ENCODE results near the gene ORM2.
"Not testable (repeated sequence)": the region's sequence is repeated elsewhere in the genome, so short reads cannot be mapped to it uniquely, and the experiment has no call there.

Gene ORM2

GRCh38 chr9:114331229-114332195 lies 1.8 kb downstream of the ORM2 start:
- DNase-seq (ENCODE audit: low read depth in 2 of 2): not testable (repeated sequence)

- not testable (repeated sequence) for DNase-seq (ENCODE audit: low read depth in 2 of 2)
These were observed 2.9 kb downstream of the ORM2 start for GRCh38 chr9:114332474-114333040.

GRCh38 chr9:114333718-114334117 lies 4.0 kb downstream of the ORM2 start:
- DNase-seq (ENCODE audit: low read depth in 2 of 2): not testable (repeated sequence)

DNA sequence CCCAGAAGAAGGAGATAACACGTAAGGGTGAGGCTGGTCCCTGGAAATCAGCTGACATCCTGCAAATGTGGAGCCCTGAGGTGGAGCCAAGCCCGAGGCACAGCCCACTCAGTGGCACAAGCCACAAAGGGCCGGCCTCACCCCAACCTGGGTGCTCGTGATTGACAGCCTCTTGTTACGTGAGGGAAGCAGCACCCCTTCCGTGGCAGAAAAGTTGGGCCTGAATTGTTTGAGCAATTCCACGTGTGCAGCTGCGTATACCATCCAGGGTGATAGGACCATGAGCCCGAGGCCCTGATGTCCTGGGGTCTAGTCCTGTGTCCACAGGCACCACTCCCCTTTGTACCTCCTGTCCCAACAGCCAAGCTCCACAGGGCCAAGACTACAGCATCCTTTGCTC lies 4.8 kb downstream of the ORM2 start:
- no peak for DNase-seq (ENCODE audit: low read depth in 2 of 2)

GRCh38 chr9:114335745-114336144 lies 6.1 kb downstream of the ORM2 start:
- DNase-seq (ENCODE audit: low read depth in 2 of 2): no peak

- no peak for DNase-seq (ENCODE audit: low read depth in 2 of 2)
These were observed 6.5 kb downstream of the ORM2 start for GRCh38 chr9:114336157-114336556.

DNA sequence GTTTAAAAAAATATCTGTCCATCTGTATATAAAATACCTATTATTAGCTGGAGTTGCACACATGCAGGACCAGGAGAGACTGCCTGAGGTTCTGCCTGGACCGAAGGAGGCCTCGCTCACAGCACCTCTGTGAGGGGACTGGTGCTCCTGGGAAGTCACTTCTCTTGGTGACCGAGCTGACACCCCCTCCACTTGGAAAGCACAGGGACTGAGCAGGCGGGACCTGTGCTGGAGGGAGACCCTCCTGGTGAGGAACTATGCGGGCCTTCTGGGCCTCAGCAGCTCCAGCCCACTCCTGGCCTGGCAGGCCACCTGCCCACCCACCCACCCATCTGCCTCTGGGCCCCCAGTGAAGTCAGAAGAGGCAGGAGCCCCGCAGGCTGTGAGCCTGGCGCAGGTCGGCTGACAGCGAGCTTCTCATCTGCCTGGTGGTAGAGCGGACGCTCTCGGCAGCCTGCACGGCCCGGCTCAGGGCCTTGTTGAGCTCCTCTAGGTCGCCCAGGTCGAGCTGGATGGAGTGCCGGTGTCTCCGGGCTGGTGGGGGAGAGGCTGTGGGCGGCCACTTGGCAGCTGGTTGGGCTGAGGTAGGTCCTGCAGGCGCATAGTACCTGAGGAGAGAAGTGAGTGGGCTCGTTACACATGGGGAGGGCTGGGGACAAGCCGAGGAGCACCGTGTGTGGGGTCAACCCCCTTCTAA lies 7.2 kb downstream of the ORM2 start:
- DNase-seq (ENCODE audit: low read depth in 2 of 2): no peak

GRCh38 chr9:114338187-114338586 lies 8.5 kb downstream of the ORM2 start:
- no peak for DNase-seq (ENCODE audit: low read depth in 2 of 2)

DNA sequence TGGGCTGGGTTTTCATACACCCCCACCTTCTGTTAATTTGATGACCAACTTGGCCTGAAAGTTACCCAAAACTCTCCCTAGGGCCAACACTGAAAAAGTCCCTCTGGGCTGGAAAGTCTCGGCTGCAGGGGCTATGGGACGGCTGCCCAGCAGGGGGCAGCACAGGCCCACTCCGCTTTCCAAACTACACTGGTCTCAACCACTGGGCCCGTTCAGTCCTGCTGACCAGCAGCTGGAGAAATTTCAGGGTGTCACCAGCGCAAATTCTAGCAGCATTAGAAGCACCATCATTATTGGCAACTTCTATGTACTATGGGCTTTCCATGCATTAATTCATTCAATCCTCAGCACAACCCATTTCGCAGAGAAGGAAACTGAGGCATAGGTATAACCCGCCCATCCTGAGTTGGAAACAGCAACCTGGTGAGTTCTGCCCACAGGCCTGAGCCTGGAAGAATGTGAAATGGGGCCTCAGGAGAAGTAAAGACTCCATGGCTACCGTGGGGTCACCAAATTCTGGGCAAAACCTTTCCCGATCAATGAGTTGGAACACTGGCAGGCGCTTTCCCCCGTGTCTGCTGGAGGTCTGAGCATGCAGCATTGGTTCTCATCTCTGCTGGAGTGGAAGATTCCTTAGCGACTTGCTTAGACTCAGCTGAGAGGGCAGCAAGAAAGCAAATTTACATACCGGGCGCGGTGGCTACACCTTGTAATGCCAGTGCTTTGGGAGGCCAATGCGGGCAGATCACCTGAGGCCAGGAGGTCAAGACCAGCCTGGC lies 9.7 kb downstream of the ORM2 start:
- DNase-seq (ENCODE audit: low read depth in 2 of 2): peak; percentile 15 to 49

- DNase-seq (ENCODE audit: low read depth in 2 of 2): no peak
These were observed 11.6 kb downstream of the ORM2 start for GRCh38 chr9:114341152-114341830.

DNA sequence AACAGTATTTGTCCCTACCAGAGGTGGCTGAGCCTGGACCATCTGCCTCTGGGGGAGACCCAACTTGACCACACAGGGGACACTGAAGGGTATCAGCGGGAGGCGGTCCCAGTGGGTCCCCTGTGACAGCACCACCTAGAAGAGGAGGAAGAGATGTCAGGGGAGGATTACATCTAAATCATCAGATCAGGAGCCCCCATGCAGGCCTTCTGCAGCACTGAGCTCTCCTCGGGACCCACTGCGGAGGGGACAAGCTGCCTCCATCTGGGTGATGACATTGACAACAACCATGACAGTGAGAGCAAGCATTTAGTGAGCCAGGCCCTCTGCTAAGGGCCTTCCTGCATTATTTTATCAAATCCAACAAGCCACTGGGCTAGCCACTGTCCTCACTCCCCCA lies 12.3 kb downstream of the ORM2 start:
- DNase-seq (ENCODE audit: low read depth in 2 of 2): no peak

DNA sequence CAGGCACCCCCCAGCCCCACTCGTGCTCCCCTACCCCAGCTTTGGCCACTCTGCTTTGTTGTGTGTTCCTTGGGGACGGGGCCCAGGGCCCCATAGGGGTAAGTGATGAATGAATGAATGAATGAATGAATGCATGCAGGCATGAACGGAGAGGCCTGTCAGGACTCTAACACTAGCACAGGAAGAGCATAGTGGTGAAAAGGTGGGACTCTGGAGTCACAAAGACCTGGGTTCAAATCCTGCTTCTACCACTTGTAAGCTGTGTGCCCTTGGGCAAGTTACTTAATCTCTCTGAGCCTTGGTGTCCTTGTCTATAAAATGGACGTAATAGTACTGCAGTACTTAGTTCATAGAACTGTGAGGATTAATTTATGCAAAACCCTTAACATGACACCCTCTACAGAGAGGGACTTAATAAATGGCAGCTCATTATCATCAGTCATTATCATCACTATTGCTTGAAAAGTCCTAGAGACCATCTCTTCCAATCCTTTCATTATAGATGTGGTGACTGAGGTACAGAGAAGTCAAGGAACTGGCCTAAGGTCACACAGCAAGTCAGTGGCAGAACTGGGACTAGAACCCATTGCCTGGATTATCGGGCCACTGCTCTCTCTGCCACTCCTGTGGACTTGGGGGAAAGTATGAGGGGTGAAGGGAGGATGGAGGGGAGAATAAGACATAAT lies 13.2 kb downstream of the ORM2 start:
- DNase-seq (ENCODE audit: low read depth in 2 of 2): no peak

- DNase-seq (ENCODE audit: low read depth in 2 of 2): no peak
These were observed 14.0 kb downstream of the ORM2 start for GRCh38 chr9:114343471-114344187.

DNA sequence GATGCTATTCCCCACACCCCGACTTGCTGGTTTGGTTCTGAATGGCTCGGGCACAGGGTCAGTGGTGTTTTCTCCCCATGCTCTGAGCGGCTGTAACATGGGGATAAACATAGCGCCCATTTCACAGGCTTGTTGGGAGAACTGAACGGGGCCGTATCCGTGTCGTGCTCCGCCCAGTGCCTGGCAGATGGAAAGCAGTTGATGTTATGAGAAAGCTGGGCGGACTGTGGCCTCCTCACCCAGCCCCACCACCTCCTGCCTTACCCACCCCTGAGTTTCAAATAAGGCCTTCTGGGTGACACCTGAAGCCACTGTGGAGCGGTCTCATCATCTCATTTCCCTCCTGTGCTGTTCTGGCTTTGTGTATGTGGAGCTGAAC lies 14.5 kb downstream of the ORM2 start:
- no peak for DNase-seq (ENCODE audit: low read depth in 2 of 2)

GRCh38 chr9:114344692-114345091 lies 15.0 kb downstream of the ORM2 start:
- DNase-seq (ENCODE audit: low read depth in 2 of 2): no peak

DNA sequence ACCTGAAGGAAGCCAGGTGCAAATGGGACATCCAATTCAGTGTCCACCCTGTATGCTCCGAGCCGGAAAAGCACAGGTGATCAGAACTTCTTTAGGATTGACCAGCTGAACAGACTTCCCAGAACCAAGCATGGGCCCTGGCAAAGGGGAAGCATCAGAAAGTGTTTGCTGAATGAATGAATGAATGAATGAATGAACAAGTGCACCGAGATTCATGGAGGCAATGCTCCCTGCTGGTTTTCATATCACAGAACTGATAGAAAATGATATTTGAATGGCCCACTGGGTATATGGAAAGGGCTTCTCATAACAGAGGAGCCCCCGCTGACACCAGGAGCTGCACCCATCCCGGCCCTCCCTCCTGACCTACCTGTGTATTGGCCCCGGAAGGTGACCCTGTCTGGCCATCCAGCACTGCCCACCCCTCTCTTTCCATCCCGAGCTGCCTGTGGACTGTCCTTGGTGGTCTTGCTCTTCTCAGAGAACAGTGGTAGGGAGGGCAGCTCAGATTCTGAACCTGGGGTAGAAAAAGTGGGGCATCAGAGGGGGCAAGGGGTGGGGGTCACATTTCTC lies 15.9 kb downstream of the ORM2 start:
- DNase-seq (ENCODE audit: low read depth in 2 of 2): no peak

DNA sequence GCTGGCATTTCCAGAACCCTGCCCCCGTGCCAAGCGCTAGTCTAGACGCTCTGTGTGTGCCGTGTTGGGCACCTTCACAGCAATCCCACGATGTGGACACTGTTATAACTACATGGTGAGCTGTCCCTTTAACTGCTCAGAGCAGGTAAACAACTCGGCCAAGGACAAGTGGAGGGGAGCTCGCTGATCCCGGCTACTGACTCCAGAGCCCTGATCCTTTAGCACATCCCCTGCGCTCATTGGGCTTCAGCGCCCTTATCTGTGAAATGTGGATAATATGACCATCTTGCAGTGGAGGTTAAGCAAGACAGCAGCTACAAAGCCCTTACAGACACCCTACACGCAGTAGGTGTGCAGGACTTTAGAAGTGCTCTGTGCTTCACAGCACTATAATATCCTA lies 16.5 kb downstream of the ORM2 start:
- no peak for DNase-seq (ENCODE audit: low read depth in 2 of 2)

GRCh38 chr9:114347675-114348074 lies 18.0 kb downstream of the ORM2 start:
- no peak for DNase-seq (ENCODE audit: low read depth in 2 of 2)

DNA sequence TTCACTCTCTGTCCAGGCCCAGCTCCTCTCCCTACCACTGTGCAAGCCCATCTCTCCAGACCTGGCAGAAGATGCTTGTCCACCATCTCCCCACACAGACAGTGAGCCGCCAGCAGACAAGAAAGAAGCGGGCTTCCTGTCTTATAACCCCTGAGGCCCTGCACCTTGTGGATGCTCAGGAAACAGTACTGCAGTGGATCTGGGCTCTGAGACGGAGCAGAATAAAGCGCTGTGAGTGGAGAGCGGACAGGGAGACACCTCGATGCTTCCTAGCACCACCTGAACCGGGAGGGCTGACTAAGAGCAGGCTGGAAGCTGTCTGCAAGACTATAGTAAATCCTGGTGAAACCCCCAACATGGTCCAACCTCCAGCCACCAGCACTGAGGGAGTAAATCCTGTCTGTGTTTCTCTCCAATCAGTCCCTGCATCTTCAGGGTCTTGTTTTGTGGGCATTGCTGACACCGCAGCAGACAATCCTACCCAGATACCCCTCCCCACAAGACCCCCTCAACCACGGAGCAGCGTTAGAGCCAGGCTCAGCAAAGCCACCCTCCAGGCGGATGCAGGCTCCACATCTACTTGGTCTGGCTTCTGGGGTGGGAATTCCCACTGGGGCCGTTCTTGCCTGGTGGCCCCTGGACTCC lies 18.7 kb downstream of the ORM2 start:
- no peak for DNase-seq (ENCODE audit: low read depth in 2 of 2)
